AG10803 (cell line): ENCODE results near the gene PLEKHG4B.

Experiments used
- DNase-seq: peaks from one replicate; pipeline ENCODE4 v3.0.0; 2010; ENCODE audit warnings: low read depth
- H3K4me3 ChIP-seq: 2 replicates; pipeline ENCODE4 v1.5.1; 2011; ENCODE audit warnings: mild to moderate bottlenecking, low read length, control low read depth
- CTCF ChIP-seq: conservative IDR thresholded peaks from 2 replicates; pipeline ENCODE4 v1.5.1; 2011; ENCODE audit warnings: mild to moderate bottlenecking, low read length, control low read depth, inconsistent platforms

Gene PLEKHG4B

DNA sequence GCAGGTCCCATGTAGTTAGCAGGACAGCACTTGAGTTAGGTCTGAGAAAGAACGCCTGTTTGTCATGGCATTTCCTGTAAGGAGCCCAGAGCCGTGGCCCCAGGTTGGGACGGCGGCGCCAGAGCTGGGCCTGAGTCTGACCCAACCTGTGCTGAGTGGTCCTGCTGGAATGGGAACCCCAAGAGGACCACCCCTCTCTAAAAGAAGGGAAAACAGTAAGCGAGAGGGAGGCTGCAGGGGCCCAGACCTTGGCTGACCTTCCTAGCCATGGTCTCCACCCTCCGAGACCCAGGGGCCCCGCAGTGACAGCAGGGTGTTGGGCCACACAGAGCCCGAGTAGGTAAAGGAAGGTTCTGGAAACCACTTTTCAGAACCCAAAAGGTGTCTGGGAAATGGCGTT, 97.5 kb downstream of the PLEKHG4B start:
- H3K4me3 ChIP-seq, result no peak overlapping the region
- DNase-seq, result no peak
- TF ChIP-seq CTCF, result no peak

DNA sequence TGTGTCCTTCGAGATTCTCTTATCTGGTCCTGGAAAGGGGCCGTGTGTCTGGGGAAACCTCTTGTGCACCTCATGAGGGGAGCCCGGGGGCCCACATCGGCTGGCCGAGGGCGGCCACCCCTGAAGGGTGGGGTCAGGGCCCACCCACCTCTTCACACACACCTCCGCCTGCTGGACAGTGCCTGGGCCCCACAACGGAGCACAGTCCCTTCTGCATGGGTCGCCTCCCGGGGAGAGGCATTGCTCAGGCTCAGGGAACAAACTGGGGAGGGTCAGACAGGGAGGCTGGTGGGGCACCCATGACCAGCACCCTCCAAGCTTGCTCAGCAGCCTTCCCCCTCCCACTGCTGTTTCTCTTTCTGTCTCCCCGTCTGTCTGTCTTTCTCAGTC, 98.0 kb downstream of the PLEKHG4B start:
- DNase-seq, result no peak
- no peak for TF ChIP-seq CTCF
- H3K4me3 ChIP-seq, result no peak overlapping the region

- DNase-seq, result no peak
- TF ChIP-seq CTCF, result no peak
- no peak overlapping the region for H3K4me3 ChIP-seq
Measured at GRCh38 chr5:190366-191035, 98.5 kb downstream of the PLEKHG4B start.

DNA sequence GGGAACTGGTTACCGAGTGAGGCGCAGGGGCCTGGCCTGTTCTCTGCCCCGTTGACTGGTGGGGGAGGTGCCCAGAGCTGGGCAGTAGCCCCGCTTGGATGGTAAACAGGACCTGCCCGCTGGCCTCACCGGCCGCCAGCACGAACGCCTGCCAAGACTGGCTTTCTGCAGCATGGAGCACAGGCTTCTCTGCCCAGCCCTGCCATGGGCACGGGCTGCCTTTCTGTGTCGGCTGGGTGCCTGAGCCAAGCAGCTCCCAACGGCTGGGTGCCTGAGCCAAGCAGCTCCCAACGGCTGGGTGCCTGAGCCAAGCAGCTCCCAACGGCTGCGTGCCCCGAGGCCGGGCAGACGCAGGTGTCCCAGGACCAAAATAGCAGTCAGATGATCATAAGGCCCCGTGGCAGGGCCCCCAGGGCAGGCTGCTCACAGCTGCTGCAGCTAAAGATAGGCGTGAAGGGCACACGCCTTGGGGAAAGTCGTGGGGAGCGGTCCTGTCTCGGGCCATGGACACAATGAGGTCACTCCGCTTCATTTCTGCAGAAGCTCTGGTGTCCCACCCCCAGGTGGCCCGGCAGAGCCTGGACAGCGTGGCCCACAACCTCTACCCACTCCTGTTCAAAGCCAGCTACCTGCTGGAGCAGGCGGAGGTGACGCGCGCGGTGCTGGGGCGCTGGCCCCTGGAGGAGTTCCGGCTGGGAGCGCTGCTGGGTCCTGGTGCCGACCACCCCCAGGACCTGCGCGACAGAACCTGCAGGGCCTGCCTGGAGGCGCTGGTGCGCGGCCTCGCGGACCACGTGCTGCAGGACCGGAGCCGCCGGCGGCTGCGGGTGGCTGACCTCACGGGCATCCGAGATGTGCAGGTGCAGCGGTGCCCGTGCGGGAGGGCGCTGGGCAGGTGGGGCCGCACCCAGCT, 99.3 kb downstream of the PLEKHG4B start, which contains the start of gene LRRC14B:
Gene LRRC14B, plus strand, starts transcription at position 460 of the 913 bp plus-strand sequence. Its CDS starts 44 bp downstream, at position 504.
- H3K4me3 ChIP-seq, result no peak within 1 kb of the TSS
- TF ChIP-seq CTCF, result no peak
- no peak for DNase-seq

GRCh38 chr5:191949-192690, 100.2 kb downstream of the PLEKHG4B start:
- H3K4me3 ChIP-seq, result no peak overlapping the region
- TF ChIP-seq CTCF, result no peak
- no peak for DNase-seq

- no peak for DNase-seq
- H3K4me3 ChIP-seq, result no peak overlapping the region
- TF ChIP-seq CTCF, result no peak
Measured at GRCh38 chr5:192691-192969, 100.7 kb downstream of the PLEKHG4B start.
